Uterus (tissue), 2 donors: ENCODE data around the gene DDX47.

Source experiments
- CTCF ChIP-seq, 4 experiments: fragments of 200-600 bp in 2 of 4; fragments of 450-650 bp in 2 of 4; sonication (generic) in 2 of 4; IDR thresholded peaks; one replicate each; pipeline ENCODE4 v1.5.1; 2016 to 2019; ENCODE audit warnings: antibody characterized with exemption in 4 of 4, mild to moderate bottlenecking in 2 of 4, moderate library complexity in 1 of 4
- POLR2A ChIP-seq, 2 donors: fragments of 450-650 bp; IDR thresholded peaks; one replicate each; pipeline ENCODE4 v1.6.1; 2016; ENCODE audit warnings: antibody characterized with exemption in 2 of 2, mild to moderate bottlenecking in 1 of 2, moderate library complexity in 1 of 2

DNA sequence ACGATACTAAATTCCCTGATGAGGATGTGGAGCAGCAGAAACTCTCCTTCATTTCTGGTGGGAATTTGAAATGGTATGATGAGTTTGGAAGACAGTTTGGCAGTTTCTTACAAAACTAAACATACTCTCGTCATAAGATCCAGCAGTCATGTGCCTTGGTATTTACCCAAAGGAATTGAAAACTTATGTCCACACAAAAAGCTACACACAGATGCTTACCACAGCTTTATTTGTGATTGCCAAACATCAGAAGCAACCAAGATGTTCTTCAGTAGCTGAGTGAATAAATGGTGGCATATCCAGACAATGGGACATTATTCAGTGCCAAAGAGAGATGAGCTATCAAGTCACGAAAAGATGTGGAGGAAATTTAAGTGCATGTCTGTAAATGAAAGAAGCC lies 38.4 kb upstream of the DDX47 start:
- TF ChIP-seq CTCF (IDR thresholded peaks at IDR 0.05) (no peak), POLR2A (IDR thresholded peaks at IDR 0.05) (no peak)
